Upper lobe of left lung (tissue), 6 donors: ENCODE measurements around the gene SLC18A3. TPM values are rescaled to one million over a fixed set of nuclear protein-coding genes. Genes with fewer than 3 reads are reported as not detected.
A peak's percentile ranks its signal among the peaks of the same experiment; 100 is the strongest.

ENCODE experiments used
- ATAC-seq, 2 donors: fragments of 200-7000 bp; cut with Tn5 transposase; one replicate each; pipeline ENCODE4 v1.9.1; 2022; ENCODE audit warnings: mild to moderate bottlenecking in 2 of 2, moderate library complexity in 2 of 2; ENCODE audit not compliant: low FRiP score in 2 of 2
- DNase-seq, 2 donors: peaks; one replicate each; pipeline ENCODE4 v3.0.0-alpha.2; 2019 to 2020
- H3K27ac ChIP-seq, 4 donors: fragments of 200-600 bp; sonication (generic); one replicate each; pipeline ENCODE4 v1.5.1; 2016 to 2019
- H3K27me3 ChIP-seq, 4 donors: fragments of 200-600 bp; sonication (generic); one replicate each; pipeline ENCODE4 v1.5.1; 2017 to 2019
- H3K36me3 ChIP-seq, 4 donors: fragments of 200-600 bp; sonication (generic); one replicate each; pipeline ENCODE4 v1.5.1; 2016 to 2019
- H3K4me1 ChIP-seq, 4 donors: fragments of 200-600 bp; sonication (generic); one replicate each; pipeline ENCODE4 v1.5.1; 2018 to 2019
- H3K4me3 ChIP-seq, 4 donors: fragments of 200-600 bp; sonication (generic); one replicate each; pipeline ENCODE4 v1.5.1; 2017 to 2019; ENCODE audit warnings: mild to moderate bottlenecking in 2 of 4, moderate library complexity in 1 of 4
- H3K9me3 ChIP-seq, 4 donors: fragments of 200-600 bp; sonication (generic); one replicate each; pipeline ENCODE4 v1.5.1; 2018 to 2019
- EP300 ChIP-seq, 4 donors: sonication (generic); formaldehyde crosslinking; IDR thresholded peaks; one replicate each; pipeline ENCODE4 v1.5.1; 2017; ENCODE audit warnings: antibody characterized with exemption in 4 of 4, control low read depth in 2 of 4
- POLR2A ChIP-seq, 4 donors: fragments of 450-650 bp; IDR thresholded peaks; one replicate each; pipeline ENCODE4 v1.5.1; 2016 to 2017; ENCODE audit warnings: antibody characterized with exemption in 4 of 4, mild to moderate bottlenecking in 2 of 4
- POLR2AphosphoS5 ChIP-seq, 2 donors: sonication (generic); formaldehyde crosslinking; IDR thresholded peaks; one replicate each; pipeline ENCODE4 v1.5.1; 2017; ENCODE audit warnings: antibody characterized with exemption in 2 of 2
- WGBS, 2 donors: methylation state at CpG; one replicate each; pipeline ENCODE4 v1.1.5; 2017 to 2018; 5-methylcytosine and 5-hydroxymethylcytosine counted together
- total RNA-seq, 6 donors: library from RNA; depleted of rRNA in 4 of 6; stranded (reverse); fragments of >200 nt in 4 of 6; gene quantifications; one replicate each; pipeline versions ENCODE4 v1.1.0 to v1.2.1, GENCODE V29; 2016 to 2021
- TF ChIP-seq, protein P1 (sequence below), 6 experiments: fragments of 450-650 bp in 4 of 6; fragments of 200-600 bp in 2 of 6; sonication (generic) in 2 of 6; IDR thresholded peaks; one replicate each; pipeline ENCODE4 v1.5.1; 2016 to 2019; ENCODE audit warnings: antibody characterized with exemption in 6 of 6
- donor health status: DM: no; HTN: no; CAD: no; lungs with moderate emphysema.
- donor health status: DM: no; HTN: yes; CAD: no; lungs with severe emphysema.

The SLC18A3 gene
- total RNA-seq, 6 donors from 2014 or later, result not detected

DNA sequence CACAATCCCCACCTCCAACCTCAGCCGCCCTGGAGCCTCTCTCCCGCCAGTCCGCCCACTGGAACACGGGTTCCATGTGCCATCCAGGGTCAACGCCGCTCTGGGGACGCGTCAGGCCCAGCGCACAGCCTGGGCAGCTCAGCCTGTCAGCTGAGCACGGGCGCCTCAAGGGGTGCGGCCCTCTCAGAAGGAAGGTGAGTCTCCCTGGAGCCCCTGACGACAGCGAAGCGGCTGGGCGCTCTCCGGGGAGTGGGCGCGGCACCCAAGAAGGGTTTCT is 1.2 kb upstream of the SLC18A3 start:
- WGBS, 2 donors, result 3 to 8% methylated on average over 5 to 19 of the region's 19 CpGs
- Histone ChIP-seq H3K36me3 (no peaks in the 10 kb centered on the region), H3K9me3 (no peaks in the 10 kb centered on the region), H3K27ac (no peak overlapping the region), H3K4me1 (peaks cover 11 to 37% (median 19%) of the 10 kb centered on the region in 4 donors), H3K4me3 (no peak overlapping the region), H3K27me3 (peaks cover 0 to 63% (median 30%) of the 10 kb centered on the region in 4 donors)
- TF ChIP-seq, protein P1, sequence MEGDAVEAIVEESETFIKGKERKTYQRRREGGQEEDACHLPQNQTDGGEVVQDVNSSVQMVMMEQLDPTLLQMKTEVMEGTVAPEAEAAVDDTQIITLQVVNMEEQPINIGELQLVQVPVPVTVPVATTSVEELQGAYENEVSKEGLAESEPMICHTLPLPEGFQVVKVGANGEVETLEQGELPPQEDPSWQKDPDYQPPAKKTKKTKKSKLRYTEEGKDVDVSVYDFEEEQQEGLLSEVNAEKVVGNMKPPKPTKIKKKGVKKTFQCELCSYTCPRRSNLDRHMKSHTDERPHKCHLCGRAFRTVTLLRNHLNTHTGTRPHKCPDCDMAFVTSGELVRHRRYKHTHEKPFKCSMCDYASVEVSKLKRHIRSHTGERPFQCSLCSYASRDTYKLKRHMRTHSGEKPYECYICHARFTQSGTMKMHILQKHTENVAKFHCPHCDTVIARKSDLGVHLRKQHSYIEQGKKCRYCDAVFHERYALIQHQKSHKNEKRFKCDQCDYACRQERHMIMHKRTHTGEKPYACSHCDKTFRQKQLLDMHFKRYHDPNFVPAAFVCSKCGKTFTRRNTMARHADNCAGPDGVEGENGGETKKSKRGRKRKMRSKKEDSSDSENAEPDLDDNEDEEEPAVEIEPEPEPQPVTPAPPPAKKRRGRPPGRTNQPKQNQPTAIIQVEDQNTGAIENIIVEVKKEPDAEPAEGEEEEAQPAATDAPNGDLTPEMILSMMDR (IDR thresholded peaks at IDR 0.05), result no peak
- TF ChIP-seq POLR2AphosphoS5 (IDR thresholded peaks at IDR 0.05) (no peak), EP300 (IDR thresholded peaks at IDR 0.05) (no peak), POLR2A (IDR thresholded peaks at IDR 0.05) (no peak)
- ATAC-seq (no peak), DNase-seq (no peak)

DNA sequence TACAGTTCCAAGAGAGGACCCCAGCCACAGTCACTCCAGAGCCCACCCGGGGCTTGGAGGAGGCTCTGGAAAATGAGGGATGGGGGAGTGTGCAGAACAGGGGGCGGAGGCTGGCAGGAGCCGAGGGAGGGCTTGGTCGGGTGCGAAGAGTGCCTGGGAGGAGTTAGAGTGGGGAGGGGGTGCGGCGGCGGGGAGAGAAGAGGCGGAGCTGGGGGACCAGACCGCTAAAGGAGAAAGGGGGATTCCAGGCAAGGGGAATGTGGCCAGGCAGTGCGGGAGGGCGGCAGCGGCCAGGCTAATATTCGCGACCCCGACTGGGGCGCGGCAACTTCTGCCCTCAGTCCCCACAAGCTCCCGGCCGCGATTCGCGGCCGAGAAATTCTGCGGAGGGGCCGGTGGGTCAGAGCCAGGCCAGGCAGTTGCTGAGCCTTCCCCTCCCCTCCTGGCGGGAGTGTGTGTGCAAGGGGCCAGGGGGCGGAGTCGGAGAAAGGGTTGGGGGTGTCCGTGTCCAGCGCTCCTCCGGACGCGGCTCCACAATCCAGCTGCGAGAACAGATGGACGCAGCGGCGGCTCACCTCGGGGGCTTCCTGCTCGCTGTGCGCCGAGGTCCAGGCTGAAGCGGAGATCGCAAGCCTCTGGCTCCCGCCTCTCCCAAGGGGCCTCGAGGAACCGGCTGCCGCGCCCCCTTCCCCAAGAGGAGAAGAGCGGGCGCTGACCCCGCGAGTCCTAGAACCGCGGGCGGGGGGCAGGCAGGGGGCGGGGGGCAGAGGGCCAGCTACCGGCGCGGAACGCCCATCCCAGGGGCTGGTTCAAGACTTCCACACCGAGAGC is 612 bp upstream of the SLC18A3 start:
- TF ChIP-seq EP300 (IDR thresholded peaks at IDR 0.05), result no peak
- TF ChIP-seq POLR2A (IDR thresholded peaks at IDR 0.05), result no peak
- TF ChIP-seq, protein P1 (IDR thresholded peaks at IDR 0.05), result no peak
- TF ChIP-seq POLR2AphosphoS5 (IDR thresholded peaks at IDR 0.05), result no peak
- no peaks in the 10 kb centered on the region for H3K36me3 ChIP-seq
- DNase-seq (no peak), ATAC-seq (no peak)
- H3K9me3 ChIP-seq, result no peaks in the 10 kb centered on the region
- peaks cover 11 to 41% (median 22%) of the 10 kb centered on the region in 4 donors for H3K4me1 ChIP-seq
- H3K27ac ChIP-seq, result no peak overlapping the region
- H3K27me3 ChIP-seq, result peaks cover 0 to 68% (median 33%) of the 10 kb centered on the region in 4 donors
- H3K4me3 ChIP-seq, result no peak overlapping the region
- WGBS, 2 donors, result 1 to 2% methylated on average over 17 to 55 of the region's 62 CpGs

- Histone ChIP-seq H3K9me3 (no peaks in the 10 kb centered on the region), H3K4me1 (peaks cover 11 to 42% (median 22%) of the 10 kb centered on the region in 4 donors), H3K36me3 (no peaks in the 10 kb centered on the region), H3K4me3 (peak overlapping the region in 1 of 4 donors; percentile 5), H3K27ac (no peak overlapping the region), H3K27me3 (peaks cover 0 to 77% (median 39%) of the 10 kb centered on the region in 4 donors)
- ATAC-seq (no peak), DNase-seq (peak in 1 of 2 donors; percentile 82)
- 6% methylated on average over 44 of the region's 72 CpGs; no CpG with 5 or more reads in 1 of the 2 donors for WGBS, 2 donors
- TF ChIP-seq, protein P1 (IDR thresholded peaks at IDR 0.05), result no peak
- no peak for TF ChIP-seq POLR2AphosphoS5 (IDR thresholded peaks at IDR 0.05)
- TF ChIP-seq EP300 (IDR thresholded peaks at IDR 0.05), result no peak
- TF ChIP-seq POLR2A (IDR thresholded peaks at IDR 0.05), result no peak
These were observed 502 bp downstream of the SLC18A3 start for GRCh38 chr10:49610458-49611165.

DNA sequence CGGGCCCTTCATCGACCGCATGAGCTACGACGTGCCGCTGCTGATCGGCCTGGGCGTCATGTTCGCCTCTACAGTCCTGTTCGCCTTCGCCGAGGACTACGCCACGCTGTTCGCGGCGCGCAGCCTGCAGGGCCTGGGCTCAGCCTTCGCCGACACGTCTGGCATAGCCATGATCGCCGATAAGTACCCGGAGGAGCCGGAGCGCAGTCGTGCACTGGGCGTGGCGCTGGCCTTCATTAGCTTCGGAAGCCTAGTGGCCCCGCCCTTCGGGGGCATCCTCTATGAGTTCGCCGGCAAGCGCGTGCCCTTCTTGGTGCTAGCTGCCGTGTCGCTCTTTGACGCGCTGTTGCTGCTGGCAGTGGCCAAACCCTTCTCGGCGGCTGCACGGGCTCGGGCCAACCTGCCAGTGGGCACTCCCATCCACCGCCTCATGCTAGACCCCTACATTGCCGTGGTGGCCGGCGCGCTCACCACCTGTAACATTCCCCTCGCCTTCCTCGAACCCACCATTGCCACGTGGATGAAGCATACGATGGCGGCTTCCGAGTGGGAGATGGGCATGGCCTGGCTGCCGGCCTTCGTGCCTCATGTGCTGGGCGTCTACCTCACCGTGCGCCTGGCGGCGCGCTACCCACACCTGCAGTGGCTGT is 1.2 kb downstream of the SLC18A3 start:
- Histone ChIP-seq H3K27me3 (peaks cover 0 to 79% (median 39%) of the 10 kb centered on the region in 4 donors), H3K27ac (no peak overlapping the region), H3K4me1 (peaks cover 11 to 42% (median 22%) of the 10 kb centered on the region in 4 donors), H3K9me3 (no peaks in the 10 kb centered on the region), H3K4me3 (no peak overlapping the region), H3K36me3 (no peaks in the 10 kb centered on the region)
- TF ChIP-seq POLR2A (IDR thresholded peaks at IDR 0.05) (no peak), POLR2AphosphoS5 (IDR thresholded peaks at IDR 0.05) (no peak), EP300 (IDR thresholded peaks at IDR 0.05) (no peak)
- TF ChIP-seq, protein P1 (IDR thresholded peaks at IDR 0.05), result no peak
- 10% methylated on average over 39 of the region's 63 CpGs; no CpG with 5 or more reads in 1 of the 2 donors for WGBS, 2 donors
- peak in 1 of 2 donors; percentile 80 for DNase-seq
- no peak for ATAC-seq
